HG03378 (cell line): ENCODE results near the gene CREB3L2.
"Not testable (repeated sequence)": the region's sequence is repeated elsewhere in the genome, so short reads cannot be mapped to it uniquely, and the experiment has no call there.

Experiments used
- ATAC-seq: cut with Tn5 transposase; IDR thresholded peaks from one replicate; pipeline ENCODE4 v1.9.1; 2021; ENCODE audit warnings: mild to moderate bottlenecking, moderate library complexity; ENCODE audit not compliant: unreplicated experiment

Gene CREB3L2

DNA sequence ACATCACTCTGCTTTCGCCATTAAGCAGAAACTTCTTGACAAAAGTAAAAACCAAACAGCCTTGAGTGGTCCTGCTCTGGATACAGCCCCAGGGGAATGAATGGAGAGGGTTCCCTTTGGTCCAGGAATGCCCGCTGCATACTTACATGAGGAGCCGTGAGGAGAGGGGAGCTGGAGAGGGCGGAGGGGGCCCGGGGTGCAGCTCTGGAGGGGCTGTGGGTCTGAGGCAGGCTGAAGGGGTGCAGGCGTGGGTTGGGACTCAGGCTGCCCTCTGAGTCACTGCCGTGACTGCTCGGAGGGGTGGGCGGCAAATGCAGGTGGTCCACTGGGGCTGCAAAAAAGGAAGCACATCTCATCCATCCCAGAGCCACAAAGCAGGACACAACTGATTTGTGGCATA, 93.8 kb downstream of the CREB3L2 start:
- ATAC-seq: no peak

DNA sequence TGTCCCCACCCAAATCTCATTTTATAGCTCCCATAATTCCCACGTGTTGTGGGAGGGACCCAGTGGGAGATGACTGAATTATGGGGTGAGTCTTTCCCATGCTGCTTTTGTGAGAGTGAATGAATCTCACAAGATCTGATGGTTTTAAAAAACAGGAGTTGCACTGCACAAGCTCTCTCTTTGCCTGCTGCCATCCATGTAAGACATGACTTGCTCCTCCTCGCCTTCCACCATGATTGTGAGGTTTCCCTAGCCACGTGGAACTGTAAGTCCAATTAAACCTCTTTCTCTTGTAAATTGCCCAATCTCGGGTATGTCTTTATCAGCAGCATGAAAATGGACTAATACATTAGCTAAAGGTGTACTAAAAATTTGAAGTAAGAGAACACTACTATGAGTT, 95.2 kb downstream of the CREB3L2 start:
- ATAC-seq: not testable (repeated sequence)

DNA sequence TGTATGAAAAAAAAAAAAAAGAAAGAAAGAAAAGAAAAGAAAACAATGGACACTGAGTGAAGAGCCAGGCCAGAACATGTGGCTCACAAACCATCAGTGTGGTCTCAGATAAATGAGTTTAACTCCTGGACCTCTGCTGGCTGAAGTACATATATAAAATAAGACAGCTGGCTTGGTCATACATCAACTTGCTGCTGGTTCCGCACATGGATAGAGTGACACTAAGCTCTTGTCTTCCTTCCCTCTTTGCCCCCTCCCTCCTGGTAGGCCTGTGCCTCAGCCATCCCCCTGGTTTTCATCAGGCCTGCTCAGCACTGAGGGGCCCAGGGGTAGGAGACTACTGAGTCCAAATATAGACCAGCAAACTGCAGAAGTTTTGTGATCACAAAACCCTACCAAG, 97.1 kb downstream of the CREB3L2 start:
- no peak for ATAC-seq

DNA sequence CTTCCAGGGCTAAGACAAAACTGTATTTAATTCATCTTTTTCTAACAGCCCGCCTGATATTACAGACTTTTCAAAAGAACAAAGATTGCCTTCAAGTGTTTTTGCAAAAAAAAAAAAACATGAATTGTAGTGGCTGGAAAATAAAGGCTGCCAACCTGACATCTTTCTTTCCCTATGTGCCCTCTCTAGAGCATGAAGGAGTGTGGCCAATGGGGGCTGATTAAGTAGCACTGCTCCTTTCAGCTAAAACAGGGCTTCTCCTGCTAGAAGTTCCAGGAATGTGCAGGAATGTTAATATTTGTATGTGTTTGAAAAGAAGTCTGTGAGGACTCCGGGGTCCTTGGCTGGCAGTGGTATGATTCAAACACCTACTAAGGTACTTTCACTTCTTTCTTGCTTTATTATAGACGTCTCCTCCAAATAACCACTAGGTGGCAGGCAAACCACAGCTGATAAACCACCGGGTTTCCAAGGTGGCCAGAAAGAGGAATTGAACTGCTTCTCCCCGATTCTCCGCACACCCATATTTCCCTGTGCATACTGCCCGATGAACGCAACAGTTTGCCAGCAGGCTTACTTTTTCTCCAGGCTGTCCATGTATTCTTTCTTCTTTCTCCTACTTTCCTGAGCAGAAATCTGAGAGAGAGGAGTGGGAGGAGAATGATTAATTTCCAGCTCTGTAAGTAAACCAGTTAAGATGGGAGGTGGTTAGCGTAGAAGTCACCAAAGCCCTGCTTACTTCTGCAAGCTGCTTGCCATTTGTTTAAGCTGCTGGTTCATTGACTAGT, 98.3 kb downstream of the CREB3L2 start:
- ATAC-seq: peak; percentile 85

DNA sequence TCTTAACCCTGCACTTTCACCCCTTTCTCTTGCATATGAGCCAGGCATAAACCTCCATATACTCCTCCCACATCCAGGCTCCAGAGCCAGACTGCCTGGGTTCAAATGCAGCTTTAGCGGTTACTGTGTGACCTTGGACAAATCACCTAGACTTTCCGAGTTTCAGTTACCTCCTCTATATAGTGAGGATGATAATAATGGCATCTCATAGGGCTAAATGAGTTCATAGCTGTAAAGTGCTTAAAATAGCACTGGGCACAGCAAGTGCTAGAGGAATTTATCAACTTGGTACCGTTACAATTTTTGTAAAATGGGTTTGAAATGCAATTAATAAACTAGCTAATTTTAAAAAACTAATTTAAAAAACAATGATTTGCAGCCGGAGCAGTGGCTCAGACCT, 101.7 kb downstream of the CREB3L2 start:
- no peak for ATAC-seq

DNA sequence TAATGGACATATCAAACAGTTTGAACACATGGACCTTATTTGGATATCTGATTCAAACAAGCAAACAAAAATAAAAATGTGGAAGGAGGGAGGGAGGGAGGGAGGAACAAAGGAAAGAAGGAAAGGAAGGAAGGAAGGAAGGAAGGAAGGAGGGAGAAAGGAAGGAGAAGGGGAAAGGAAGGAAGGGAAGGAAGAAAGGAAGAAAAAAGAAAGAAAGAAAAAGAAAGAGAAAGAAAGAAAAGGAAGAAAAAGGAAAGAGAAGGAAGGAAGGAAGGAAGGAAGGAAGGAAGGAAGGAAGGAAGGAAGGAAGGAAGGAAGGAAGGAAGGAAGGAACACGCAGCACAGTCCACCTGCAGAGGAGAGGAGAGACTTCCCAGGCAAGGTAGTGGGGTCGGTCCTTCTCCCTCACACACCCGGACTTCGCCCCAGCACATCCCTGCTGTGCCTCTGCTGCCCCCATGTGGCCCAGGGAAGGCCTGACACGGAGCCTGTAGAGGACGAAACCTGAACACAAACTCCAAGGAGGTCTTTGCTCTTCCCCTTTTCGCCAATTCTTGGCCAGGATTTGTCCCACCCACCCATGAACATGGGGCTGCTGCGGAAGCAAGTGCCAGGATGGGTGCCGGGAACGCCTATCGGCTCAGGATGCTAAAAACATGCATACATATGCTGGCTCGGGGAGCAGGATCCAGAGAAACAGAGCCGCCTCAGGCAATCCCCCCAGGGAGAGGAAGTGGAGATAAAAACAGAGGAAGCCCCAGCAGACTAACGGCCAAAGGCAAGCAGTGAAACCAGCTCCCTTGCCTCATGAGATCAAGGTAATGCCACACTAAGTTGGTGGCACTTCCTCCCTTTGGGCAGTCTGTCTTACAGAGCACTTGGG, 102.8 kb downstream of the CREB3L2 start:
- peak; percentile 62 for ATAC-seq

DNA sequence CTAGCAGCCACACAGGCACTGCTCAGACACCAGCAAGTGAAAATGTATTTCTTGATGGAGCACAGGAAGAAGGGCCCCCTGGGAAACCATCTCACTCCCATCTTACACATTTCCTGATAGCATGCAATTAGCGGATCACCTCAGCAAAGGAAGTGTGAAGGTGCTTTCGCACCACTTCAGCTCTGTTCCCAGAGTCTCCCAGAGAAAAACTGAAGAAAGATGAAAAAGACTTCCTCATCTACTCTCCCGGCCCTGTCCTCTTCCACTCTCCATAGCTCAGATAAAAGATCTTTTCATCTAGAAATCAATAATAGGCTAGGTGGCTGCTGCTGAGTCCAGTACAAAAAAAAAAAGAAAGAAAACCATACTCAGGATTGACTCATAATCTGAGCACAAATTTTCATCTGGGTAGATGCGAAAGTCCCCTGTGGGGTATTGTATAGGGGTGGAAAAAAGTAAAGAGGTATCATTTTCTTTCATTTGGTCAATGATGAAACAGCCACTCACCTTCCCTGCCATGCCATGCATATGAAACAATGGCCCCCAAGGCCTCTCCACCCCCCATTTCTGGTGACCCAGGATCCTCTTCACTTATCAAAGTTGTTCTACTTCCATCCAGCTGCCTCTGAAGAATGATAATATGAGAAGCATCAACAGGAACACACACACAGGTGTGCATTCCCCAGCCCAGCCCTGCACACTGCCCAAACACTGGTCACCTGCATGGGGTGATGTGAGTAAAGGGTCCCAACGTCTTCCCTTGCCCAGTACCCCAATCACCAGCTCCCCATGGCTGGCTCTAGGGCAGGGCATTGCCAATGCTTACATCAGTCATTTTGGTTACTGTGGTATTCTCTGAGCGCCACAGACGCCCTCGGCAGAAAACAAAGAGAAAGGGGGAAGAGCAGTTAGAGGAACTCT, 106.3 kb downstream of the CREB3L2 start:
- ATAC-seq: peak; percentile 86

DNA sequence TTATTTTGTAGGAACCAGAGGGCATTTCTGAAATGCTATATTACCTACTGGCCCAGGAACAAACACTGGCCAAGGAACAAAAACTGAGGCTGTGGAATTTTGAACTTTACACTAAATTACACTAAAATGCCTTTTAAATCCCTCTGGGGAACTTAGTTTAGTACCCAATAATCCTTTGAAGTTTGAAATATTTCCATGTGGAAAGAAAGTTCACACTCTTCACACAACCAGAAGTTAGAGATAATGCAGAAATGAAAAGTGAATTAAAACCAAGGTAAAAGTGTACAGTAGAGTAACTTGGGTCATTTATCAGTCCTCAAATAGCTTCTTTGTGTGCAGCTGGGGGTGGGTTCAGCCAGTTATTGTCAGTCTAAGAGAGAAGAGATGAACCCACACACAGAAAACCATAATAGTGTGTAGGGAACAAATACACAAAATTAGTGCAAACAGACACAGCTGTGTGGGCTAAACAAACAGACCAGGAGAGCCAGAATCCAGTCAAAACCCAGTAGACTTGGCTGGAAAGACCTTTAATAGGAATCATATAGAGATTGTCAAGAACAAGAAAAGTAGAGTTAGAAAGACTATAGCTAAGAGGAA, 108.6 kb downstream of the CREB3L2 start:
- no peak for ATAC-seq

DNA sequence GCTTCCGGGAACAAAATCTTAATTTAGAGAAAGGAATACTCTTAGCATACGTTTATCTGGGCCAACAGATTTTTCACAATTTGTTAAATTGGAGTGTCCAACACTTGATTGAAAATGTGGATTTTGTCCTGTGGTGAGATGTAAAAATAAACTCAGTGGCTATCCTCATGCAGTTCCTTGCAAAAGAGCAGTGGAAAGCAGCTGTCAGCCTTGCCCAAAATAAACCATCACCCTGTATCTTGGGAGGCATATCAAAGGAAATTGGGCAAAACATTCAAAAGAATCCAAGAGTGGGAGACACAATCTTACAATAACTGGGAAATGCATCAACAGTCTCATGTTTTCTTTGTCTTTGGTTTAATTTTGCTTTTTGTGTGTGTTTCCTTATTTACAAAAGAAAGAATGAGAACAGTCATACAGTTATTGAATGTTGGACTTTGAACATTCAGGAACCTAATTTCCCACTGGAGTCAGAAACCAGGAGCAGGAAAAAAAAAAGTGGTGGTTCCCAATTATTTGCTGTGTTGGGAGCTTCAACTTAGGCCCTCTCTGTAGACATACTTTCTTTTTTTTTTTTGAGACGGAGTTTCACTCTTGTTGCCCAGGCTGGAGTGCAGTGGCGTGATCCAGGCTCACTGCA, 110.8 kb downstream of the CREB3L2 start:
- no peak for ATAC-seq

DNA sequence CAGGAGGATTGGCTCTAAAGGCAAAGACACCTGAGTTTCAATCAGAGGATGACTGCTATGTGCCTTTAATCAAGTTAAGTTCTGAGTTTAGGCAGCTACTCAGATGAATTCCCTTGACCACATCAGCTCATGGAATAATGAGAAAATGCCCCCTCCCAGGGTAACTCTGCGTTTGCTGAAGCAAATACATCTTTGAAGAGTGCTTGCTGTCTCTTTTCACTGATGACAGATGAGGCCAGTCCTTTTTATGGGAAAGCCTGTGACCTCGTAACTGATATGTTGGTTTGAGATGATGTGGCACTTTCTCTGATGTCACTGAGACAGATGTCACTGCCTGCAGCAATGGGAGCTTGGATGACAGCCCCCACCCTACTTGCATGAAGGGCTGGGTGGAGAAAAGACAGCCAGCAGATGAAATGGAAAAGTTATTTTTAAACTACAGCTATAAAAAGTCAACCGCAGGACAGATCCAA, 111.4 kb downstream of the CREB3L2 start:
- no peak for ATAC-seq

DNA sequence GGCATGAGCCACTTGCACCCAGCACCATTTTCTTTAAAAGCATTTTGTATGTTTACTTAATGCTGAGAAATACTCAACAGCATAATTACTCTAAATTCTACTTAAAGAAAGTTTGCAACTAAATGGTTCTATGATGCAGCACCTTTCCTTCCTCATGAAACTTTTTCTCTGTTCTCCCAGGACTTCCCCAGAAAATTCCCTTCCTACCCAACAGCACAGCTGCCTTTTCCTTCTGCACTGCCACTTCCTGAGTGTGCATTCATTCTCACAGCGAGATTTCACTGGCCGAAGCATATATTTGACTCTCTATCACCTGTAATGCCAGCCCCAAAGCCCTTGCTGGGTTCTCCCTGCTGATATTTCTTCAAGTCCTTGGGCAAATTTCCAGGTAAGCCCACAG, 113.6 kb downstream of the CREB3L2 start:
- no peak for ATAC-seq

DNA sequence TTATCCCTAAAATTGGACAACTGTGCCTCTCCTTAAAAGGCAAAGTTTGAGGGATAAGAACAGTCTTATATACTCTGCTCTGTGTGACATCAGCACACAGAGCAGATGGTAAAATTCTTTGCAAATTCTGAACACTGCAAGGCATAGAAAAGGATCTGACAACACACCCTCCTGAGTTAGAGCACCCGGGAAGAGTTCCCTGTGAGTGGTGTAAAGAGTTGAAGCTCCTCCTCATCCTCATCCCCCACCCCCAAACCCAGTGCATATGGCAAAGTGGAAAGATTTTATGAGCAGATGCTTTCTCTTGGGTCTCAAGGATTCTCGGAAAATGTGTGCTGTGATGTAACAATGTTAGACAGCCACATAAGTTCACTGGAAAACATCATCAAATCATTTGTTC, 115.1 kb downstream of the CREB3L2 start:
- ATAC-seq: no peak

DNA sequence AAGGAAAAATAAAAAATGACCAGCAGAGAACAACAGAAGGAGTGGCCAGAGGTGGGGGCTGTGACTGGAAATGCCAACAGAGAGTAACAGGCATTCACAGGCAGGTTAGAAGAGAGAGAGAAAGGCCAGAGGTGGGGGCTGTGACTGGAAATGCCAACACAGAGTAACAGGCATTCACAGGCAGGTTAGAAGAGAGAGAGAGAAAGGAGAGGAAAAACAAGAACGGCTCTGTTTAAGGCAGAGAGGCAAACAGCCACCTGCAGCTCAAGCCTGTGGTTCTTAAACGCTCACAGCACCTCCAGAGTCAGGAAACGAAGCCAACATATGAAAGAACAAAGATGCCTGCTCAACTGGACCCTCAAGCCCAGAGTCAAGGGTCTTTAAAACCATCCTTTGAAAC, 115.6 kb downstream of the CREB3L2 start:
- ATAC-seq: no peak

DNA sequence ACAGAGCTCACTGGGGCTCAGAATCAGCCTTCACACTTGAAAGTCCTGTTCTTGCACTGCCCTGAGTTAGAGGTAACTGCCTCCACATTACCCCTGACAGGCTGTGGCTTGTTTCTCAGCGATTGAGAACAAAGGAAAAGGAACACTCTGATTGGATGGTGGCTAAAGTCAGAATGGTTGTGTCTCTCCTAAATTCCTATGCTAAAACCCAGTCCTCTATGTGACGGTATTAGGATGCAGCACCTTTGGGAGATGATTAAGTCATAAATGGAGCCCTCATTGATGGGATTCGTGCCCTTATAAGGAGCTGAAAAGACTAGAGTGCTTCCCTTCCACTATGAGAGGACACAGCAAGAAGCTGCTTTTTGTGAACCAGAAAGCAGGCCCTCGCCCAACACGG, 116.2 kb downstream of the CREB3L2 start:
- no peak for ATAC-seq

DNA sequence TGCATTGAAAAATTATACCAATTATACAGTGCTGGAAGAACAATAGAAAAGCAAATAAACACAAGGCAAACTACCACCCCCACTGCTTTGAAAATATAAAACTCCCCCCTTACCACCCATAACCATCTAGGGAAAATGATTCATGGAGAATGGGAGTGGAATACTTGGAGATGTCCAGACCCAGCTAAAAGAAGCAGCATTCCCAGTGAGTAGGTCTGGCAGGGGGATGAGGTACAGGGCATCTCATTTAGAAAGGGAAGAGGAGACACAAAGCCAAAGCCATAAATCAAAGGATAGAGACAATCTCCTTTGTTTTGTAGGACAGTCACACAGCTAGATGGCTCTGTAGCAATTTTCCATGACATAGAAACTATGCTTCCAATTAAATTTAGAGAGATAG, 119.1 kb downstream of the CREB3L2 start:
- ATAC-seq: no peak

DNA sequence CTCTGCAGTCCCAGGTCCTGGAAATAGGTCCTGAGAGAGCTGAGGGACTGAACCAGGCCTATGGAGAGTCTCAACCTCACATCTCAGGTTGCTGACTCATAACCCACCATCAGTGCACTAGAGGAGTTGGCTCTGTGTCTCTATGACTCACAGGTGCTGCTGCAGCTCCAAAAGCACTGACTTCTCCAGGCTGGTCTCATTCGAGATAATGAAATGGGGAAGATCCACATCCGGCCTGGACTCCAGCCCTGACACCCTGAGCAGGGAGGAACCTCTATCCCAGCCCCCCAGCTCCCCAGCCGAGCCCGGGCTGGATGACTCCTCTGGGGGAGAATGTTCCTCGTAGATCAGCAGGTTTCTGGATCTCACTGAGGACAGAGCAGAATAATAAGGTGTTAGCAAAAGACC, 119.6 kb downstream of the CREB3L2 start:
- peak; percentile 97 for ATAC-seq

DNA sequence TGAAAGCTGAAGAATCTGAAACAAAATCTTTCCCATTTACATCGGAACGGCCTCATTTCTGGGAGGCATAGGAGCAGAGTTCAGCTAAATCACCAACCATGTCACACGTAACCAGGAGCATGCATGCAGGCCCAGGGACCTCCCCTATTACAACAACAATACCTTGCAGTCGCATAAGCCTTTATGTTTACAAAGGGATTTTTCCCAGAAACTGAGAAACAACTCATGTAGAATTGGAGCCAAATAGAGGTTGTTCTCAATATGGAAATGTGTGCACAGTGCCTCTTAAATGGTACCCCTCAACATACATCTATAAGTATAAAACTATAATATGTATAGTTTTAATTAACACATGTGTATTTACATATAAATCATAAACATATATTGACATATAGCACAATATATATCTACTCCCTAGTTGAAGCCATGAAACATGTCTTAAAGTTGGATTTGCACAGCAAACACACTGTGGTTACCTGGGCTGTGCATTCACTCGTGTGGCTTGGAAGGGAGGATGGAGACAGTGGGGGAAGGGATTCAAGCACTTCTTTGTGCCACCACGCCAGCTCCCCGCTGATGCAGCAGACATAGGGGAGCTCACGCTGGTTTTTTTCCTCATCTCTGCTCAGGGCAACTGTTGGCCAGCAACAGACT, 120.2 kb downstream of the CREB3L2 start:
- ATAC-seq: peak; percentile 21

DNA sequence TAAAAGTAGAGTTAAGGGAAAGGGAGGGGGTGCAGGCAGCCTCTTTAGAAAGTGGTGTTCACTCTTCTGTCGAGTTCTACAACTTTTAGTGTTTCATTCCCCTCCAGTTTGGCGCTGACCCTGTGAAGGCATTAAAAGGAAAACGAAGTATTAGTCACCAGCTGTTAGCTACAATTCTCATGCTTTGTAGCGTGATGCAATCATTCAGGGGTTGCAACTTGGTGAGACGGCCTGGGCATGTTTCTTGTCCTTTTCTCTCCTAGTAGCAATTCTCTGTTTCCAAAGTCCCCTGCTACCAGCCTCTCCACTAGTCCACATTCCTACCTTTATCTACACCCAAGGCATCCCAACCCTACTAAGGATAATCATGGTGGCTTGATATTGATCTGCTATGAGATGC, 121.5 kb downstream of the CREB3L2 start:
- ATAC-seq: no peak

DNA sequence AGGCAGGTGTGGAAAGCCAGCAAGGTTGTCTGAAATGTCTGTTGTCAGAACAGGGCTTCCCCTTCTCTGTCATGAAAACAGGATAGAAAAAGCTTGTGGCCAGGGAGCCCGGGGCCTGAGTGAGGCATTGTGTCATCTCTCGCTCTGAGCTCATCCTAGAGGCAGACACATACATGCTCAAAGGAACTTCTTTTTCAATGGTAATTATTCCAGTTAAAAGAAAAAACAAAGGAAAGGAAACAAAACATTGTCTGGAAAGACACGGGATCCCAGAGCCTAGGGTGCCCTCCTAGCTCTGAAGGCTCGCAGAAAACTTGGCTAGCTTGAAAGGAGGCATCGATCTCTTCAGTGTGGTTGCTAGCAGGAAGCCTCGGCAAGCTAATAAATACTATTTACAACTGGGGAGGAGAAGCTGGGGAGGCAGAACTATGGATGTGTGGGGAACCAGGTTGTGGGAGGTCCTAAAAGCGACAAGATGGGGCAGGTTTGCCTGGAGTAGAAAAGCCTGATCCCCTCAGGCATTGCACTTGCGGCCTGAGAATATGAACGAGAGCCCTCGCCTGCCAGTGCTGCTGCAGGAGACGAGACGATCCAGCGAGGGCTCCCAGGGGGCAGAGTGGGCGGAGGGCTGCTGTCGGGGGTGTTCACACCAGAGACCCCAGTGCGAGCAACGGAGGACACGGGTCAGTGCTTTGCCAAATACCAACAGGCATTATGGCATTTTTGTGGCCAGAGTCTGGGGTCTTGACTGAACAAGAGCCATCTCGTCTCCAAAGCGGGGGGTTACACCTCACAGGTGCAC, 122.3 kb downstream of the CREB3L2 start:
- ATAC-seq: no peak
